WERI-Rb-1 (cell line): ENCODE measurements around the gene TOP1.
A peak's percentile ranks its signal among the peaks of the same experiment; 100 is the strongest.

Experiments
- DNase-seq: peaks from one replicate; pipeline ENCODE4 v3.0.0-alpha.2; 2020
- H3K27ac ChIP-seq: fragments of 250-450 bp; sonication (Bioruptor Pico); 2 replicates; pipeline ENCODE4 v1.5.1; 2020; ENCODE audit warnings: mild to moderate bottlenecking, moderate library complexity
- H3K27me3 ChIP-seq: fragments of 250-450 bp; sonication (Bioruptor Pico); 2 replicates; pipeline ENCODE4 v1.5.1; 2021; ENCODE audit warnings: mild to moderate bottlenecking, low read depth, moderate library complexity; ENCODE audit not compliant: insufficient read depth, severe bottlenecking
- H3K36me3 ChIP-seq: fragments of 250-450 bp; sonication (Bioruptor Pico); 2 replicates; pipeline ENCODE4 v1.5.1; 2020; ENCODE audit warnings: mild to moderate bottlenecking, moderate library complexity
- H3K4me3 ChIP-seq: 2 replicates; pipeline ENCODE4 v1.5.1; 2011; ENCODE audit warnings: low read depth, mild to moderate bottlenecking, control low read depth, low read length
- H3K9me3 ChIP-seq: fragments of 250-450 bp; sonication (Bioruptor Pico); 2 replicates; pipeline ENCODE4 v1.5.1; 2021; ENCODE audit warnings: mild to moderate bottlenecking, moderate library complexity; ENCODE audit not compliant: severe bottlenecking
- CTCF ChIP-seq: IDR thresholded peaks from 2 replicates; pipeline ENCODE4 v1.5.1; 2011; ENCODE audit warnings: low read depth, mild to moderate bottlenecking, control low read depth, inconsistent platforms, low read length

The TOP1 gene

GRCh38 chr20:41169791-41170351 is 141.2 kb downstream of the TOP1 start:
- no peak for TF ChIP-seq CTCF
- Histone ChIP-seq H3K27ac (no peak overlapping the region), H3K36me3 (peaks cover 94% of the 10 kb centered on the region), H3K27me3 (no peaks in the 10 kb centered on the region), H3K9me3 (no peaks in the 10 kb centered on the region), H3K4me3 (no peak overlapping the region)
- no peak for DNase-seq

- DNase-seq, result peak; percentile 1
- H3K4me3 ChIP-seq, result no peak overlapping the region
- no peak overlapping the region for H3K27ac ChIP-seq
- TF ChIP-seq CTCF, result no peak
- H3K36me3 ChIP-seq, result peaks cover 91% of the 10 kb centered on the region
- no peaks in the 10 kb centered on the region for H3K27me3 ChIP-seq
- H3K9me3 ChIP-seq, result no peaks in the 10 kb centered on the region
Measured at GRCh38 chr20:41170386-41171105, 141.9 kb downstream of the TOP1 start.

GRCh38 chr20:41171736-41172295 is 143.2 kb downstream of the TOP1 start:
- no peak overlapping the region for H3K27ac ChIP-seq
- H3K36me3 ChIP-seq, result peaks cover 91% of the 10 kb centered on the region
- no peak overlapping the region for H3K4me3 ChIP-seq
- no peak for TF ChIP-seq CTCF
- peak; percentile 2 for DNase-seq
- no peaks in the 10 kb centered on the region for H3K27me3 ChIP-seq
- H3K9me3 ChIP-seq, result no peaks in the 10 kb centered on the region

GRCh38 chr20:41172296-41173140 is 143.9 kb downstream of the TOP1 start:
- Histone ChIP-seq H3K4me3 (no peak overlapping the region), H3K27me3 (no peaks in the 10 kb centered on the region), H3K36me3 (peaks cover 91% of the 10 kb centered on the region), H3K27ac (no peak overlapping the region; the same call in 1 of the 2 replicates), H3K9me3 (no peaks in the 10 kb centered on the region)
- no peak for TF ChIP-seq CTCF
- peak; percentile 6 for DNase-seq

- peak; percentile 80 for DNase-seq
- no peak overlapping the region; the same call in 1 of the 2 replicates for H3K27ac ChIP-seq
- no peaks in the 10 kb centered on the region for H3K9me3 ChIP-seq
- peaks cover 91% of the 10 kb centered on the region for H3K36me3 ChIP-seq
- no peaks in the 10 kb centered on the region for H3K27me3 ChIP-seq
- TF ChIP-seq CTCF, result peak; percentile 93
- H3K4me3 ChIP-seq, result no peak overlapping the region
Measured at GRCh38 chr20:41173161-41173721, 144.6 kb downstream of the TOP1 start.
